Measurements from ENCODE around the gene TUBGCP3.

TUBGCP3 gene

DNA sequence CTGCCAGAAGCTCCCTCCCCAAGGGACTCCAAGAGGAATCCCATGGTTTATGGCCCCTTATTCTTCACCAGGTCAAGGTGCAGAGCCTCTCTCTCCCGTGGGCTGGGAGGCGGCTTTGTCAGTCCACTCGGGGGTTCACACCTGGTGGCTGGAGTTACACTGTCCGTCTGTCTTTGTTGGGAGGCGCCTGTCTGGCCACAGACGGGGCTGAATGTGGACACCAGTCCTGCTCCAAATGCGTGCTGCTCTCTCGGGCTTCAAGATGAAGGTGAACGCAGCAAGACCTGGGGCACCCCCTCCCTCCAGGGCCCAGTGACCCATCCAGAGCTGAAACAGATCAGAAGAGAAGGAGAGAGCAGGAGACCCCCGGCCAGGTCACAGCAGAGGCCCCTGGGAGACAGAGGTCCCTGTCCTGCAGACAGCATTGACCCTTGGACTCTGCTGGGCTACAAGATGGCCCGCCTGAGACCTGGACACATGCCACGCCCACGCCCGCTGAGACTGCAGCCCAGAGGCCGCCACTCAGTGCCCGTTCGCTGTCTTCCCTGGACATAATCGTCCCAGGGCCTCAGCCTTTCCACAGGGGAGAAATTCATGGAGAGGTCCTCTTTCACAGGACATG, 29.9 kb upstream of the TUBGCP3 start:
- no peak for DNase-seq (ENCODE audit: low spot score)

DNA sequence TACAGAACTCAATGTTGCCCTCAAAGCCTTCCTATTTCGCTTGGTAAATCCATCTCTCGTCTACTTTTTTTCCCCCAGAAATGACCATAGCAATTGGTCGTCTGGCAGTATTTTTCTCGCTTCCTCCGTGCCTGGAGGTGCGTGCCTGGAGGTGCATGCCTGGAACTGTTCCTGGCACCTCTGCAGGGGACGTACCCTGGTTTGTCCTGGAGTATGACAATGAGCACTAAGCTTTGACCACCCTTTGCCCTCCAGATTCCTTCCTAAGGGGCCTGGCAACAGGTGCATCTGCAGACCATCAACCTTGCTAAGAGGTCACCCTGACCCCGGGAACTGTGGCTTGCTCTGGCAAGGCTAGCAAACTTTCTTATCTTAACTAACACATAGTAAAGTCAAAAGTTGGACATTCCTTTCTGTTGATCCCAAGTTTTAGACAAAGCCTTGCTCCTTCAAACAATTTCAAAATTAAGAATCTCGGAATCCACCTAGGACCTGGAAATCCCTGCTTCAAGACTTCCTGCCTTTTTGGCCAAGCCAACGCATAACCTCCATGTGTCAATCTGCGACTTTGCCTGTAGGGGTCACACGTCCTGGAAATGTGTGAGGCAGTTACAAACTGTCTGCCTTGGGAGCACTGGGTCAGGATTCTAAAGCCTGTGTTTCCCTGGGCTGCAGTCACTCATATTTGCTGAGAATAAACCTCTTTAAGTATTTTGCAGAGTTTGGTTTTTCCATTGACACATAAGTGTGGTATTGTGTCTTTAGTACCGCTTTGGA, 28.8 kb upstream of the TUBGCP3 start:
- peak; percentile 77 for DNase-seq (ENCODE audit: low spot score)

DNA sequence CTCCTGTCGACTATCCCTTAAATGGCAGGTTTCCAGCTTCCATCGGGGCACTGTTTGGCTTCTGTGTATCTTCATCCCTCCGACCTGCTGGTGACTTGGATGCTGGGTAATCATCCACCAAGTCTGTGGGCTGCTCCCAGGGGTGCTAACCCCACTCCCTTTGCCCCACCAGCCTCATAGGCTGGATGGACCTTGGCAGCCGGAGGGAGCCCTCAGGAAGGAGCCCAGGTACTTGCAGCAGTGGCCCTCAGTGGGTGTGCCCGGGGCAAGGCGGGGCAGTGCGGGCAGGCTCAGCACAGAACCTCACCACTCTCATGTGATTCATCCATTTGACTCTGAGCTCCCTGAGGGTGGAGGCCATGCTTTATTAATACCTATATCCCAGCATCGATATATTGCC, 27.4 kb upstream of the TUBGCP3 start:
- DNase-seq (ENCODE audit: low spot score), result no peak

DNA sequence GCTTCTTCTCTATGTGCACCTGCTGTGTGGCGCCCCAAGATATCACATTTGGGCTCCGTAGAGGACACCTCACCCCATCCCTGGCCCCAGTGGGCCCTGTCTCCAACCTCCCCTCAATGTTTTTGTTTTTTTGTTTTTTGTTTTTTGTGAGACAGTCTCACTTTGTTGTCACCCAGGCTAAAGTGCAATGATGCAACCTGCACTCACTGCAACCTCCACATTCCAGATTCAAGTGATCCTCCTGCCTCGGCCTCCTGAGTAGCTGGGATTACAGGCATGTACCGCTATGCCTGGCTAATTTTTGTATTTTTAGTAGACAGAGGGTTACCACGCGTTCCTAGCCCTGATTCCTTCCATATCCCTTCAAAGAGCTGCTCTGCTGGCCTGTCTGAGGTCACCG, 26.9 kb upstream of the TUBGCP3 start:
- DNase-seq (ENCODE audit: low spot score), result no peak

DNA sequence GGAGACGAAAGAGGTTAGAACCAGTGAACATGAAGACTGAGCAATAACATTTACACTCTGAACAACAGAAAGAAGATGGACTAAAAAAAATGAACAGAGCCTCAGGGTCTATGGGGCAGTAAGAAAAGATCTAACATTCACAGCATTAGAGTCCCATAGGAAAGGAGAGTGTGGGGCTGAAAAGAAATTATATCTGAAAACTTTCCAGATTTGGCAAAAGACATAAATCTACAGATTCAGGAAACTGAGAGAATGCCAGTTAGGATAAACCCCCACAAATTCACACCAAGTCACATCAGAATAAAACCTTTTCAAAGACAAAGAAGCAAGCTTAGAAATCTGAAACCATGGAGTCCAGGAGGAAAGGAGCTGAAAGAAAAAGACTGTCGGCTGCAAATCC, 20.3 kb upstream of the TUBGCP3 start:
- no peak for DNase-seq (ENCODE audit: low spot score)

DNA sequence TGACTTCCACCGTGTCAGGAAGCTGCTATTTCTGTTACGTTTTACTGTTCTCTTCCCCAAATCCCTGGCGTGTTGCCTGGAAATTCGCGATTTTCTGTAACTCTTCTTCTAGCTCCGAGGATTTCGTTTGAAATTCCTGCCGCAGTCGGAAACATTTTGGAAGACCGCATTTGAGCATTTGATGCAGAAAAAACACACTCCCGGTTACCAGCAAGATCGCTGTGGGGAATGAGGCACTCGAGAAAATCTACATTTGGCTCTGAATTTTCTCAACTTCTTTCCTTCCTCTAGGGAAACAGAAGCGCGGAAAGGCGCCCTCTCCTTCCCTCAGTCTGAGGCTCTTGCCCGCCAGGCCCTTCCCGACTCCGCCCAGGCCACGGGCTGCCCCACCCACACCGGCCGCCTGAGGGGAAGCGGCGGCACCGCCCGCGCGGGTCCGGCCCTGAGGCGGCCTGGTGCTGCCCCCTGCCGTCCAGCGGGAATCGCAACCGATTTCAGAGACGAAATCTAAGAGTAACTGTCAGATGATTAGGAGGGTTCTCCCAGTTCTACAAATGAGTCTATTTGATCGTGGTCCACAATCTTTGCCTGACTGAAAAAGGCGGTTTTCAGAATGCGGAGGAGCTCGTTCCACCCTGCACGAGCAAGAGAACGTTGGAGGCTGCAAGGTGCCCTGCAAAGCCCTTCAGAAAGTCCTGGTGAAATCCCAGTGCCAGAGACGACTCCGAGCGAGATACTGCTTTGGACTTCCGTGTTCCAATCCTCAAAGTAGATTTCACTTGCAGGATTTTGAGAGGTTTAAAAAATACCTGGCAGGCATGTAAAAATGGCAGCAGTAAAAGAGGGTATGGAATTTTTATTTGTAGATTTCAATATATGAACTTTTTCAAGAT, 18.4 kb upstream of the TUBGCP3 start:
- DNase-seq (ENCODE audit: low spot score), result peak; percentile 99

DNA sequence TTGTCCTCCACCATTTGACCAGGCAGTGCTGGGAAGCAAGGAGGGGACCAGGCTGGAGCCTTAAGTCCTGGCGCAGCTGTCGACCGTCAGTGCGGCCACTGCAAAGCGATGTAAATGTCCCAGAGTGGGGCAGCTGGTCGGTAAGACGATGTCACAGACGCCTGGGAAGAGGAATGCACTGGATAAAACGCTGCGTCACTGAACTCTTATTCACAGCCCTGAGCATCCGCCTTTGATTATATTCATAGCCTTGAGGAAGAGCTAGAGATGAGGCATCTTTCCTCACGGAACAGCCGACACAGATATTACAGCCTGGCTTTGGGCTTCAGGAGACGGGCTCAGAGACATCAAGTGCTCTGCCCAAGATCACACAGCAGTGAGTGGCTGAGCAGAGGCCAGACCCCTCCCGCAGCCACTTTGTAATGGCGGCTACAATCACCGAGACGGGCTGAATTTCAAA, 17.6 kb upstream of the TUBGCP3 start:
- peak; percentile 46 for DNase-seq (ENCODE audit: low spot score)

DNA sequence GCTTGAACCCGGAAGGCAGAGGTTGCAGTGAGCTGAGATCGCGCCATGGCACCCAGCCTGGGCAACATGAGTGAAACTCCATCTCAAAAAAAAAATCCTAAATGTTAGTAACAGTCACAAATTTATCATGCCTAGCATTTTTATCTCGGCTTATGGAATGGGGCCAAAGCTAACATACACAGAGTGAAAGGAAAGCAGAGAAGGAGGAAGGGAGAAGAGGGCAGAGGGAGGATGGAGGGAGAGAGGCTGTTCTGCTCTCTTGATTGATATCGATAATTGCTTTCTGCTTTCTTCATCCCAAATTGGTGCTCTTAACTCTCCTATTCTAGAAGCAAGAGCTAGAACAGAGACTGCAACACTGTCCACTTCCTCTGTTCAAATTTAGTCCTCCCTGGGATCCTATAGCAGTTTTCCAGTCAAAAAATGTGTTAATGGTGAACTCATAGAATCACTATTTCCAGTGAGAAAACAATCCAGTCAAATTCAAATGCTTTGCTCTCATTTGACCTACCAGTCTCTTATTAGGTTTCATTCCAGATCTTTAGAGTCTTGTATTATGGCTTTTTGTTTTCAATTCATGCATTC, 15.8 kb upstream of the TUBGCP3 start:
- DNase-seq (ENCODE audit: low spot score), result no peak

DNA sequence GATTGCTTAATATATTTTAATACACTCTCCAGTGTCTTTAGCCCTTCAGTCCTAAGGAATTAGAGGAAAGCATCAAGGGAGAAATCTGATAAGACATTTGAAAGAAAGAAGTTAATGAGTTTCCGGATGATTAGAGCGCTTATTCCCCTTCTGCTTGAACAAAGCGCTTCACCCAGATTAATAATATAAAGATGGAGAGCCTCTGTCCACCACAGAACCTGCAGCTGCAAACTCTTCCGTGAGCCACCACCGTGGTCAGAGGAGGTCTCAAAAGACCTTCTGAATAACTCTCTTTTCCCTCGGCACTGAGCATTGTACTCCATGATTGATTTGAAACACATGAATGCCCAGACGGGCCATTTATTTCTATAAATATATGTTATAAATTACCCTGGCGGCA, 14.2 kb upstream of the TUBGCP3 start:
- DNase-seq (ENCODE audit: low spot score), result no peak

DNA sequence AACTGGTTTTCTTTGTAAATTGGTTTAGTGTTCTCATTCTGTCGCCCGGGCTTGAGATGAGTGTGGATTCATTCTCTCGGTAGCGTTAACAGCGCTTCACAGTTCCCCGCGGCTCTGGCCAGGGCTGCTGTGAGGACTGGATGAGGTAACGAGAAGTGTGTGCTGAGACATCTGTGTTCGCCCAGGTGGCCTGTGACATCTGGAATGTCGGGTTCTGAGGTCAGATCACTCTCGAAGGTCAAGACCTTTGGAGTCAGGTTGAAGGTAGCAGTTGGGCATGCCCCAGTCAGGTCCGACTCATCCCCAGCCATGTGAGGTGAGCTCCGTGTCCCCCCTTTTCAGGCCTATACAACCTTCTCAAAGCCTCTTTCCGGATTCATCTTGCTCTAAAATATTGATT, 13.4 kb upstream of the TUBGCP3 start:
- DNase-seq (ENCODE audit: low spot score), result no peak

DNA sequence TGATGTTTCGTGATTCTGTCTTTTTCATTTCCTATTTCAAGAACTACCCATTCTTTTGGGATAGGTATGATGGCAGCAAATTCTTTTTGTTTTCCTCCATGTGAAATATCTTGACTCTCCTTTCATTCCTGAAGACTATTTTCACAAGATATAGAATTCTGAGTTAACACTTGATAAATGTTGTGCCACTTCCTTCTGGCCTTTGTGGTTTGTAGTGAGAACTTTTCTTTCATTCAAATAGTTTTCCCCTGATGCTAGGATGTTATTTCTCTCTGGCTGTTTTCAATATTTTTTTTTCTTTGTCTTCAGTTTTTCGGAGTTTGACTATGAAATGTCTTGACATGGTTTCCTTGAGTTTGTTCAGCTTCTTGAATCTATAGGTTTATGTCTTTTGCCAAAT, 8.3 kb upstream of the TUBGCP3 start:
- no peak for DNase-seq (ENCODE audit: low spot score)

DNA sequence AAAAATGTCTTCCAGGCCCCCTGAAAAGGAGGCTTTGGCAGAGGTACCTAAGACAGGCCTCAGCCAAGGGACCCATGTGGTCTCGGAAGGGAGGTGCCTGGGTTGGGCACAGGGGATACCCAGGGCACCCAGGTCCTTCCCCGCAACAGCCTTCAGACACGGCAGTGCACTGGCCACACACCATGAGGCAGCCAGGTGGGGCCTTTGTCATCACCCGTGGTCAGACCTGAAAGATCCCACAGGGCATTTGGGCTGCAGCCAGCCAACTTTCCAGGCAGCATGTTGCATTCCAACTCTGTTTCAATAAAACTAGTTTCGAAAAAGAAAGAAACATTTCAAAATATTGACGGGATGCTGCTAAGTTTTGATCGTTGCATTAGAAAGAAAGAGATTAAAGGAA, 4.7 kb upstream of the TUBGCP3 start:
- no peak for DNase-seq (ENCODE audit: low spot score)

DNA sequence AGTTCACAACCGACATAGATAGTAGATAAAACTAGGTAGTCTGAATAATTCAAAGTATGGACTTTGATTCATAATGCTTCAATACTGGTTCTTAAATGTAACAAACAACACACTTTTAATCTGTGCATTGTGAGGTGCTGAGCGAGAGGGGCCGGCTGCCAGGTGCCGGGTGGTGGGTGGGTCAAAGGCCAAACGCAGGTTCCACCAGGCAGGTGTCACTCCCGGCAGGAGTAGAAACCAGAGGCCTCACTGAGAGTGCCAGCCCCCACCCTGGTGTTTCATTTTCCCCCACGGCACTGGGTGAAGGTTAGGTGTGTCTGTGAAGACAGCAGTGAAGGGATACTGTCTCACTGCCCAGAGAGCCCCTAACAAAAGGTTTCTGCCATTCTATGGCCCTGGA, 4.2 kb upstream of the TUBGCP3 start:
- DNase-seq (ENCODE audit: low spot score), result no peak

DNA sequence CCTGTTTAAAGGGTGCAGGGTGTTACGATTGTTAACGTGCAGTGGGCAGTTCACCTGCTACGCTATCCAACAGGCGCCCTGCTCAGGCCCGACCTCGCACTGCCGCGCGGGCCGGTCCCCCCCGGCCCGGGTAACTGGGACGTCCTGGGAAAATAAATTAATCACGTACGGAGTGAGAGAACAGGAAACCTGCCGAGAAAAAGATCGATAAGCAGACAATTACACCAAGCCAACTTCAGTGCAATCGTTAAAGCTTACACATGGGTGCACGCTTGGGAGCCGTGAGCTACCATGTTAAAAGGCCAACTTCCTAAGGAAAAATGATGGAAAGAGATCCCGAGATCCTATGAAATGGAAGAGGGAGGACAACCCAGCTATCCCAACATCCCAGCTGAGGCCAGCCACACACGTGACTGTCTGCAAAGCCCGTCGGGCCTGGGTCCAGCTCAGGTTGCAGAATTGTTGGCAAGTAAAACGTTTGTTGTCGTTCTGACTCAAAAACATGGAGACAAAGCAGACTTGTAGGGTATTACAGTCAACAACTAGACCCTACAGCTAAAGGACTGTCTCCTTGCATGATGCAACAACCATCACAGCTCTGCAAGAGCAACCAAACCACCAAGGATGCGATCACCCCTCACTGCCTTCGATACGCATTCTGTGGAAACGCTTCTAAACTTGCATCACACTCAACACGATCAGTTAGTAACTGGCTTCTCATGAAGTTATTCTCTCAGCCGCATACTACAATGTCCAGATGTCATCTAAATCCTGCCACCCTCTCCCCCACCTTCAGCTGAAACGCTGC, 741 bp upstream of the TUBGCP3 start:
- no peak for DNase-seq (ENCODE audit: low spot score)

DNA sequence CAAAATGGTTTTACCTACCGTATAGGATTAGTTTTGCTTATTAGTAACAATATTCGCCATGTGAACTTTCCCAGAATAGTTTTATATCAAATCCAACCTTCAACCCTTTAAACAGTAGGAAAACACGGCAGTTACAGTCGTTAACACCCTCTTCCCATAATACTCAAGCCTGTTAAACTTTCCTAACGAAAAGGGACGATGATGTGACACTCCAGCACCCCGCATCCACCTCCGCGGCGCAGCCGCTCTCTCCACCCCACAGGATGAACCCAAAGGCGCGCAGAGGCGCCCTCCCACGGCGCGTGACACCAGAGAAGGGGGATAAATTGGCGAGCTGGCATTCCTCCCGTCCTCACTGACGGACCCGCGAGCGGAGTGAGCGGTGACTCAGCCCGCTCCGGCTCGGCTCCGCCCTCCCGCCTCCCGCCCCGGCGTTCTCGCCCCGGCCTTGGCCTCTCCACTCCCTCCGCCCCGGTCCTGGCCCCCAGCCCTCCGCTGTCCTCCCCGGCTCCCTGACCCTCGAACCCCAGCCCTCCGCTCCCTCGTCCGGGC, 665 bp downstream of the TUBGCP3 start:
- DNase-seq (ENCODE audit: low spot score), result peak; percentile 98

DNA sequence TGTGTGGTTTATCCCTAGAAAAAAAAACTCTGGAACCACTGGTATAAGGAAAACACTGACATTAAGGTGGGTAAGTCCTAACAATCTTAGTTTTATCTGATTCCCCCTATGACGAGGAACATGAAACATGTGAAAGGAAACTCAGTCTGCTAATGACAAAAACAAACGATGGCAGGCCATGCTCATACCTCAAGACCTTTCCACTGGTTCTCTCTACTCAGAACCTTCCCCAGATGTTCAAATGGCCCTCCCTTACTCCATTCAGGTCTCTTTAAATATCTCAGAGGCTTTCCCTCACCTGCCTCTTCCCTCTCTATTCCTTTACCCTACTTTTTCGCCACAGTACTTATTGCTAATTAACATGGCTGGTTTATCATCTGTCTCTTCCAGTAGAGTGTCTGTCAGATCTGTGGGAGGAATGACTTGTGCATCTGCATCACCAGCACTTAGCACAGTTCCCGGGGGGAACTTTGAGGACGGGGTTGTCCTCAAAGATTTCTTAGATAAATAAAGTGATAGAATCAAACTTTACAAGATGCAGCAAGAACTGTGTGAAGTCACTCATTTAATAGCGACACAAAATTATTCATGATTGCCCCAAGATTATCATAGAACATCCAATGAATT, 1.5 kb downstream of the TUBGCP3 start:
- no peak for DNase-seq (ENCODE audit: low spot score)

DNA sequence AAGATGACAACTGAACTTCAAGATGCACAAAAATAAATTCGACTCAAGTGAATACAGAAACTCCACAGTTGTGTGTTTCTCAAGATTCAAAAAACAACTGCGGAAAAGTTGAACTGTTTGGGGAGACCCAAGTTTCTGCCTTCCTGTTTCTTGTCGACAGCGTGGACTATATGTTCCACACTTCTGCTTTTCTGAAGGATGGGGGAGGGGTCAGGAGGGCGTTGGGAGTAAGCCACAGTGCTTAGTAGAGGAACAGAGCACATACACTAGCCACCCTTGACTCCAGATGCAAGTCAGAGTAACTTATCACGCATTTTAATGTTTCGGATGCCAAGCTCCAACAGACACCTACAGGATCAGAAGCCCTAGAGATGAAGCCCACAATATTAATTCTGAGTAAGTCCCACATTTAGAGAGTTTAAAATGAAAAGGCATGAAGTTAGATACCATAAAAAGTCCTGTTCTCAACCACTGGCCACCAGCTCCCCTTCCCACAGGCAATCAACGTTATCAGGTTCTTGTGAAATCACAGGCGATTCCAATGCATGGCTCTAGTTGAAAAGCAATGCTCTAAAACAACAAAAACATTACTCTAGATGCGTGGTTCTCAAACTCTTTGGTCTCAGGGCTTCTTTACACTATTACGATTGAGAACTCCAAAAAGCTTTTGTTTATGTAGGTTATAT, 4.2 kb downstream of the TUBGCP3 start:
- no peak for DNase-seq (ENCODE audit: low spot score)

DNA sequence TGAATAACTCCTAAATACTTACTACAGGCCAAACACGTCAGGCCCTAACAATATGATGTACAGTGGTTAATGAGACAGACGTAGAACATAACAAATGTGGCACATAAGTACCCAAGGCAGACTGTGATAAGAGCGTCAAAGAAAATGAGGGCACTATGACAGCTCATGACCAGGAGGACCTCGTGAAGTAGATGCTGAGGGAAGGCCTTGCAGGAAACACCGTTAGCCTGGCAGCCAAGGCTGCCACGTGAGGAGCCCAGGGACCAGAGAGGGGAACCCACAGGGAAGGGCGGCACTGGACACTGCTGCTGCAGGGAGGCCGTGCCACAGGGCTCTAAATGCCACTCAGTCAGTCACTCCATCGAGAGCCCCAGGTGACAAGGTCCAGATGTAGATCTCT, 5.7 kb downstream of the TUBGCP3 start:
- no peak for DNase-seq (ENCODE audit: low spot score)

DNA sequence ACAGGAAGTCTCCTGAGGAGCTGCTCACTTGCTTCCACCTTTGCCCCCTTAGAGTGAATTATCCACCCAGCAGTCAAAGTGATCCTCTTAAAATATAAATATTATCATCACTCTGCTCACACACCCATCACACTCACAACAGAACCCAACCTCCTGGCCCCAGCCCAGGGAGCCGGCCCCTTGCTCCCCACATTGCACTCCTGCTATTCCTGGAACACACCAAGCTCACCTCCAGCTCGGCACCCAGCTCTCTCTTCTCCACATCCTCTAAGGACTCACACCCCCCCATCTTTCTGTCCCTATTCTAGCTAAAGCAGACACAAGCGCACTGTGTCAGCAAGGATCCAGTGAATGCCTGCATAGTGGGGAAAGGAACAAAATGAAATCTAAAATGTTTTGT, 7.0 kb downstream of the TUBGCP3 start:
- DNase-seq (ENCODE audit: low spot score), result no peak

DNA sequence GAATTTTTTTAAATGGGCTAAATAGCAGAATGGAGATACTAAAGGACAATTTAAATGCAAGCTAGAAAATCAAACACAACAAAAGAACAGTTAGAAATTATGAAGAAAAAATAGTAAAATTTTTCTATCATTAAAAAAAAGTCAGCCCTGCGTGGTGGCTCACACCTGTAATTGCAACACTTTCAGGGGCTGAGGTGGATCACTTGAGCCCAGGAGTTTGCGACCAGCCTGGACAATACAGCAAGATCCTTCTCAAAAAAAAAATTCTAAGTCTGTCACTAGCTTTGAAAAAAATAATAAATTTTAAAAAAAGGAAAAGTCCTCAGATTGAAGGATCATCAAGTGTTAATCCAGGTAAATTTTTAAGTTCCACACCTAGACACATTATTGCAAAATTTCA, 7.7 kb downstream of the TUBGCP3 start:
- no peak for DNase-seq (ENCODE audit: low spot score)
